ENCODE data around the gene ADAT2.

- TF ChIP-seq CTCF (IDR thresholded peaks at IDR 0.05) (no peak), POLR2A (IDR thresholded peaks at IDR 0.05) (no peak)
Measured at GRCh38 chr6:143410859-143411270, 39.6 kb downstream of the ADAT2 start.
